NT2/D1 (cell line): ENCODE results near the gene ZNF469.

ENCODE experiments used
- DNase-seq: peaks from one replicate; pipeline ENCODE4 v3.0.0-alpha.2; 2011; ENCODE audit warnings: low read depth, low spot score
- H3K27me3 ChIP-seq: 2 replicates; pipeline ENCODE4 v1.6.0; 2011; ENCODE audit warnings: mild to moderate bottlenecking; ENCODE audit not compliant: insufficient read length, insufficient read depth
- H3K36me3 ChIP-seq: 2 replicates; pipeline ENCODE4 v1.6.1; 2011; ENCODE audit warnings: mild to moderate bottlenecking, low read length, mixed read lengths; ENCODE audit not compliant: insufficient read depth, insufficient read length
- H3K4me1 ChIP-seq: 2 replicates; pipeline ENCODE4 v1.5.1; 2011; ENCODE audit not compliant: insufficient read depth, insufficient read length
- H3K4me3 ChIP-seq: 2 replicates; pipeline ENCODE4 v1.5.1; 2011; ENCODE audit warnings: low read depth; ENCODE audit not compliant: insufficient read length
- H3K9ac ChIP-seq: 2 replicates; pipeline ENCODE4 v1.6.0; 2011; ENCODE audit warnings: low read depth; ENCODE audit not compliant: insufficient read length
- H3K9me3 ChIP-seq: 2 replicates; pipeline ENCODE4 v1.5.1; 2011; ENCODE audit warnings: mild to moderate bottlenecking, low read length; ENCODE audit not compliant: insufficient read depth
- SUZ12 ChIP-seq: IDR thresholded peaks from 2 replicates; pipeline ENCODE4 v1.6.1; 2011; ENCODE audit not compliant: insufficient read length, insufficient read depth; ENCODE audit errors: extremely low read depth
- YY1 ChIP-seq: IDR thresholded peaks from 2 replicates; pipeline ENCODE4 v1.6.1; 2011; ENCODE audit not compliant: insufficient read length, insufficient read depth
- ZNF274 ChIP-seq: IDR thresholded peaks from 2 replicates; pipeline ENCODE4 v1.6.1; 2011; ENCODE audit warnings: mild to moderate bottlenecking, low read depth, low read length

The ZNF469 gene

DNA sequence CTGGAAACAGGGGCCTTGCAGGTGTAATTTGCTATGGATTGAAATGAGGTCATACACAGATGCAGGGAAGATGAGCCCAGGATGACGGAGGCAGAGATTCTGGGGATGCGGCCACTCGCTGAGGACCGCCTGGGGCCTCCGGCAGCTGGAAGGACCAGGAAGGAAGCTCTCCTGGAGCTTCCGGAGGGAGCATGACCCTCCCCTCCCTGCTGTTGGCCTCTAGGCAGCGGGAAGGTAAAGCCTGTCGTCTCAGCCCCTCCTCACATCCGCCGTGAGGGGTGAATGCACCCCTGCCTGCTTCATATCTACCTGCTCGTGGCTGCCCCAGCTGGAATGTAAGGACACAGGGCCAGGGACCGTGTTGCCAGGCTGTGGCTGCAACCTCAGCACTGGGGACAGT is 29.1 kb upstream of the ZNF469 start:
- H3K27me3 ChIP-seq = no peaks in the 10 kb centered on the region
- no peaks in the 10 kb centered on the region; the same call in 1 of the 2 replicates for H3K9me3 ChIP-seq
- H3K4me3 ChIP-seq = no peak overlapping the region
- H3K36me3 ChIP-seq = no peaks in the 10 kb centered on the region
- TF ChIP-seq YY1 (no peak), SUZ12 (no peak), ZNF274 (no peak)
- H3K9ac ChIP-seq = no peak overlapping the region
- DNase-seq = no peak
- H3K4me1 ChIP-seq = peaks cover 19% of the 10 kb centered on the region

DNA sequence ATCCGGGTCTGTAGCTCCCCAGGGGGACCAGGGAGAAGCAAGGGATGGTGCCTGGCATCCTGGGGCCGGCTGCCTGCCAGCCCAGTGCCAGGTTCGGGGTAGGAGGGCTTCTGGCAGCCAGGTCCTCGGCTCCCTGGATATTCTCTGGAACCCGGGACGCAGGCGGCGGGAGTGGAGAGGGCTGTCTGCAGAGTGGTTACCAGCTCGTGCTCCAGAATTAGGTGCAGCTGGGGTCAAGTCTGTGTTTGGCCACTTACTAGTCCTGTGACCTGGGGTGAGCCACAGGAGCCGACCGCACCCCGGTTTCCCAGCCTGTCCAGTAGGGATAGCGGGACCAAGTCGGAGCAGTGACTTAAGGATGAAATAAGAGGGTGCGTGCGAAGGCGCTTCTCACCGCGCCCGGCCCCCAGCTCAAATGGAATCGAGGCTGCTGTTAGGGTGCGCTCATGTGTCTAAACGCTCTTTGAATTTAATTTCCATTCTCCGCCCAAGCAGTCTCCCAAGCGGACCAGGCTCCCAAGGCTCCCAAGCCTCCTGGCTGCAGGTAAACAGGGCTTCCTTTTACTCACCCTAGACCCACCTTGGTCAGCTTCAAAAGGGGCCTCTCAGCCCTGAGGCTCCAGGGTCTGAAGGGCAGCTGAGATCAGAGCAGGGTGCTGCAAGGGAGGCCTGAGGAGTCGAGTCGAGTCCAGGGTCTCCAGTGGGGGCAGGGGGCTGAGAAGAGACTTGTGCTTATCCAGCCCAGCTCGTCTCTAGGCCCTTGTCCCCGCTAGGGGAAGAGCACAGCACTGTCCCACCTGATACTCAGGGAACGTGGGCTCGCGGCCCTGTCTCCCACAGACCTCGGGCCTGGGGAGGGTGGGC is 28.3 kb upstream of the ZNF469 start:
- no peak overlapping the region for H3K4me3 ChIP-seq
- DNase-seq = no peak
- H3K36me3 ChIP-seq = no peaks in the 10 kb centered on the region
- TF ChIP-seq SUZ12 (no peak), ZNF274 (no peak), YY1 (no peak)
- H3K4me1 ChIP-seq = peaks cover 20% of the 10 kb centered on the region
- no peaks in the 10 kb centered on the region; the same call in 1 of the 2 replicates for H3K9me3 ChIP-seq
- H3K9ac ChIP-seq = no peak overlapping the region
- H3K27me3 ChIP-seq = no peaks in the 10 kb centered on the region

DNA sequence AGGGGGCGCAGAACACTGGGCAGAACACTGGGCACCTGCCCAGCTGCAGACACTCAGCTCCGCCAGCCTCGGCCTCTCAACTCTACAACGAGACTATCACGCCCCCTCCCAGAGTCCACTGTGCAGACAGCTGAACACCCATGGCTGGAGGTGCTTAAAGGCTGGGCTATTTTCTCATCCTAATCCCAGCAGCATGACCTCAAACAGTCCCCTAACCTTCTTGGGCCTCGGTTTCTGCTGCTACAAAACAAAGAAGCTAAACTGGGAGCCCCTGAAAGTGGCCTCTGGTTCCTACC is 27.7 kb upstream of the ZNF469 start:
- no peak overlapping the region for H3K9ac ChIP-seq
- TF ChIP-seq SUZ12 = no peak
- no peak for TF ChIP-seq YY1
- no peak for TF ChIP-seq ZNF274
- no peaks in the 10 kb centered on the region for H3K36me3 ChIP-seq
- H3K27me3 ChIP-seq = no peaks in the 10 kb centered on the region
- H3K9me3 ChIP-seq = peaks cover 2% of the 10 kb centered on the region; the same call in 1 of the 2 replicates
- H3K4me1 ChIP-seq = peaks cover 20% of the 10 kb centered on the region
- no peak for DNase-seq
- no peak overlapping the region for H3K4me3 ChIP-seq

DNA sequence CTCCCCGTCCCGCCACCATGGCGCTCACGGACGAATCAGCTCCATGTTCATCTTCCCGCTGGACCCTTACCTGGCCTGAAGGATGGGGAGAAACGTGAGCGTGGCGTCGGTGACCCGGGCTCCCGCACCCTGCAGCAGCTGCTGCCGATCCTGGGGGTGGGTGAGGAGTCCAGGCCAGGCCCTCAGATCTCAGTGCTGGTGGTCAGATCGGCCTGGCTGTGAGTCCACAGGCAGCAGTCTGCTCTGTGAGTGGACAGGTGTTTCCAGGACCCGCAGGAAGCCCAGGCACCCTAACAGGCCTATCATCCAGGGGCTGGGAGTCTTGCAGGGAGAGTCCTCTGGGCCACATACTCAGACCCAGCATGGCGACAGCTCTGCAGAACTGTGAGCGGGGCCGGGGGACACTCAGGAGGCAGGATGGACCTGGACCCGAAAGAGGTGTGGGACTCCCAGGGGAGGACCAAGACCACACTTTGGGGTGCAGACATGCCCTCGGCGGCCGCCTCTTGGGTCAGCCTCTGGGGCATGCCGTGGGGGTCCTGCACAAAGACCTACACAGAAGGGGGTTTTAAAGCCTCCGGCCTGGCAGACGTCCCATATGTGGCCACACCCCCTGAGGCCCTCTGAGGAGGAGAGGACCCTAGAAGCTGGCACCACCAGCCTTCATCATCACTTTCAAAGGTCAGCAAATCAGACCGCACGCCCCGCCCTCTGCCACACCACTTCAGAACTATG is 27.2 kb upstream of the ZNF469 start:
- Histone ChIP-seq H3K4me1 (peaks cover 20% of the 10 kb centered on the region), H3K9me3 (peaks cover 7% of the 10 kb centered on the region; the same call in 1 of the 2 replicates), H3K4me3 (no peak overlapping the region), H3K36me3 (no peaks in the 10 kb centered on the region), H3K9ac (peak overlapping the region; percentile 10), H3K27me3 (no peaks in the 10 kb centered on the region)
- TF ChIP-seq YY1 (no peak), ZNF274 (no peak), SUZ12 (no peak)
- DNase-seq = no peak

DNA sequence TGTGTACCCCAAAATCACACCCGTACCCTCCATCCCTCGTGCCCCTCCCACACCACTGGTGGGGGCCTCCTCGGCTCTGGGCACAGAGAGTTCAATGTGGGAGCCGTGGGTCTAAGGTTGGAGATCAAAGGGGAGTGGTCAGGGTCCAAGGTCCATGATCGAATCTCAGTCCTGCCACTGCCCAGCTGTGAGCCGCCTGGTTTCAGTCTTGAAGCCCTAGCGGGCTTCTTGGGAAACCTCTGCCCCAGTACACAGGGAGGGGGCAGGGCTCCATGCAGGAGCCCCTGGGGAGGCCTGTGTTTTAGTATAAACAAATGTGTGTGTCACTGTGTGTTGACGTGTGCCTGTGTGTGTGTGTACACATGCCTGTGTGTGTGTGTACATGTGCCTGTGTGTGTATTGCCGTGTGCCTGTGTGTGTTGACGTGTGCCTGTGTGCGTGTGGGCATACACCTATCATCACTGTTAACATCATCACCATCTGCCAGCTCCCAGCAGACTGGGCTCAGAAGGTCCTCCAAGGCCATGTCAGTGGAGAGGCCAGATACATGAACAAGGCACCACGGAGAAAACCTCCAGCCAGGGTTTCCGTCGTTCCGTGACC is 26.5 kb upstream of the ZNF469 start:
- no peak overlapping the region for H3K4me3 ChIP-seq
- H3K27me3 ChIP-seq = no peaks in the 10 kb centered on the region
- TF ChIP-seq YY1 (no peak), SUZ12 (no peak), ZNF274 (no peak)
- H3K9ac ChIP-seq = no peak overlapping the region
- peaks cover 13% of the 10 kb centered on the region; the same call in 1 of the 2 replicates for H3K9me3 ChIP-seq
- no peak for DNase-seq
- peaks cover 15% of the 10 kb centered on the region for H3K4me1 ChIP-seq
- no peaks in the 10 kb centered on the region for H3K36me3 ChIP-seq

DNA sequence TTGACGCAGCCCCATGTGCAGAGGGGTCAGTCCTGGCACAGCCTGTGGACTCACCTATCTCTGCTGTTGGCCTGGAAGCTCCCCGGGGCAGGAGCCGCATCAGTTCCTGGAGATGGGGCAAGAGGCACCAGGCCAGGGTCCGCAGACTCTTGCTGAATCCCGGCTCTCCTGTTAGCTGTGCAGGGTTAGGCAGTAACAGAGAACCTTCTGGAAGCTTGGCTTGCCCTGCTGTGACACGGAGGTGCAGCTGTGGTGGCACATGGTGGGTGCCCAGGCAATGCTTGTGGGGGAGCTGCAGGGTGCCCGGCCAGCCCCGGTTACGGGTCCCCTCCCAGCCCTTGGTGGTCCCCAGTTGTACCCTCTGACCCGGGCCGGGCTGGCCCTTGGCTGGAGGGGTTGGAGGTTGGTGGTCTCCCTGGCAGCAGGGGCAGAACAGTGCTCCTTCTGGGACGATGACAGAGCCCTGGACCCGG is 26.0 kb upstream of the ZNF469 start:
- Histone ChIP-seq H3K36me3 (no peaks in the 10 kb centered on the region), H3K27me3 (no peaks in the 10 kb centered on the region), H3K4me3 (no peak overlapping the region), H3K9me3 (peaks cover 19% of the 10 kb centered on the region; the same call in 1 of the 2 replicates), H3K9ac (no peak overlapping the region), H3K4me1 (peaks cover 14% of the 10 kb centered on the region)
- no peak for TF ChIP-seq SUZ12
- TF ChIP-seq YY1 = no peak
- DNase-seq = no peak
